Measurements from ENCODE around the gene MAP2K2. TPM values are rescaled to one million over a fixed set of nuclear protein-coding genes. Genes with fewer than 3 reads are reported as not detected.
A peak's percentile ranks its signal among the peaks of the same experiment; 100 is the strongest.

The MAP2K2 gene
- total RNA-seq, 1 donor from 2014 or later = 139 TPM

DNA sequence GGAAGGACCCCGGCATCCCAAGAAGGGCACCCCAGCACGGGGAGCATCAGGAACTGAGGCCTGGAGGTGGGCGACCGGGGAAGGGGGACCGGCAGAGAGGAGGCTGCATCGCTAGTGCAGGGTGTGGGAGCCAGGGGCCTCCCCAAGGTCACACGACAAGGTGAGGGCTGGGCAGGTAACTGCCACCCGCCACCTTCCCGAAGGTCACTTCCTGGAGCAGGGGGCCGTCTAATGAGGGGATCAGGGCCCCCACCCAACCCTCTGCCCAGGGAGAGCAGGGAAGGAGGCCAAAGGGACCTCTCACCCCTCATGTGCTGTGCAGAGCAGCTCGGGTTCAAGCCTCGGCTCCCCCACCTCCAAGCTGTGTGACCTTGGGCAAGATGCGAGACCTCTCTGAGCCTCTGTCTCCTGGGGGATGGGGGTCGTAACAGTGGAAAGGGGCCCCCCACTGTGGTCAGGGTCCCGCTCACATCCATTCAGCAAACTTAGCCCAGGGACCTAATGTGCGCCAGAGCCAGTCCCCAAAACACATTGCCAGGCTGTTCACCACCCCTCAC is 63.2 kb downstream of the MAP2K2 start:
- DNase-seq (ENCODE audit: low spot score) = no peak

DNA sequence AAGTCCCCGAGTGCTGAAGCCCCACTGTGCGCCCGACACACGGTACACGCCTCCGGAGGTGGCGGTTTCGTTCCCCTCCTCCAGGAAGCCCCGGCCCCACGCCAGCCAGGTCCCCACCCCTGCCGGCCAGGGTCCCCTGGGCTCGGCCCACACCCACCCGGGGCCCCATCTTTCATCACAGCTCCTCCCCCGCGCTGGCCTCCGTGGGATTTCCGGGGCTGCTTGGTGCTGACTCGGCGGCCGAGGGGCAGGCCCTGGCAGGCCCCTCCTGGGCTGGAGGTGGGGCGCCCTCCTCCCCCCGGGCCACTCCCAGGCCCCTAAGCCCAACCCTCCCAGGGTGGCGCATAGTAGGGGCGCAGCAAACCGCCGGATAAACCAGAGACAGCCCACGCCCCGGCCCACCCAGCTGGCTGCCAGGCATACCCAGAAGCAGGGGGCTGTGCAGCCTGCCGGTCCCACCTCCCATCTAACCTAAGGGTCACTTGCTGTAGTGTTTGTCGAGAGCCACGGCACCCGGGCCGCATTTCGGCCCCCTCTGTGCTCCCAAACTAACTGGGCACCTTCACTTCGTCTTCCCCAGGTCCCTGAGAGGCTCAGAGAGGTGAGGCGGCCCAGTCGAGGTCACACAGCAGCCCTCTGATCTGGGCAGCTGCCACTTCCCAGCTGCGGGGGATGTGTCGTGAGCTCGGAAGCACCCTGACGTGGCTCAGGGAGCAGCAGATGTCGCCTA is 63.9 kb downstream of the MAP2K2 start:
- DNase-seq (ENCODE audit: low spot score) = no peak

DNA sequence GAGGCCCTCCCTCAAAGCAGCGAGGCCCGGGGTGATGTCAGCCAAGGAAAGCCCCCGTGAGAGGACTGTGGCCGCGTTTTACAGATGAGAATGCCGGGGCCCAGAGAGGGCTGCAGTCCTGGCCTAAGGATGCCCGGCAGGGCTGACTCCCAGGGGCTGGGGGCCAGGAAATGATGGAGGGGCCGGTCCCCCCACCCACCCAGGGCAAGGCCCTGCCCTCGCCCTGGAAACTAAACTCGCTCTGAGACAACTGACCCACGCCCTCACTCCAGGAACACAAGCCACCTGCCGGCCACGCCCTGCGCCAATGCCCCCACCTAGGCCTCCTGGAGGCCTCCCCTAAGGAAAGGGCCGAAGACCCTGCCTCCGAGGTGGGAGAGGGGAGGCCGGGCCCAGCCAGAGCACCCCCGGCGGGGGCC is 64.5 kb downstream of the MAP2K2 start:
- no peak for DNase-seq (ENCODE audit: low spot score)

DNA sequence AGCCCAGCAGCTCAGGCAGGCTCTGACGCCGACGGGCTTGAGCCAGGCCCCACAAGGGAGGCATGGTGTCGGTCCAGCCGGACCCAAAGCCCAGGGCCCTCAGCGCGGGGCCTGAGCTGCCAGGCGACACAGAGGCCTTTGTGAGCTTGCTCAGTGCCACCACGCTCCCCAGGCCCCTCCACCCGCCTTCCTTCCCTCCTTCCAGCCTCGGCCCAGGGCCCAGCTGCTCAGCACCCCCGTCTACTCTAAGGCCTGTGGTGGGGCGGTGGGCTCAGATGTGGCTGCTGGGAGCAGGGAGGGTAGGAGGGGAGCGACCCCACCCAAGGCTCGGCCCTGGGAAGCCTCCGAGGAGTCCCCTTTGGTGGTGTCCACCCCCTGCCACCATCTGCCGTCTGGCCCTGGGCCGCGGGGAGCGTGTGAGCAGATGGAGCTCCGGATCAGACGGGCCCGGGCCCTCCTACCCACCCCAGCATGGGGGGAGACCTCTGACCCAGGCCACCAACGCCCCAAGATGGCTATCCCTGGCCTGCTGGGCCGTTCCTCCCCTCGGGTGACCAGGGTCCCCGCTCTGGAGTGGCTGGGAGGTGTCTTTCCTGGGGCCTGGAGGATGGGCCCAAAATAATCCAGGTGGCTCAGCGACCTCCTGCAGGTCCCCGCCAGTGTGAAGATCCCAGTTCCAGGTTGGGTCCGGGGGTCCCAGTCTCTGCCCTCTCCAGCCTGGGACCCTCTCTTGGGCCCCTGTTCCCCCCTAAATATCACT is 65.0 kb downstream of the MAP2K2 start:
- no peak for DNase-seq (ENCODE audit: low spot score)

DNA sequence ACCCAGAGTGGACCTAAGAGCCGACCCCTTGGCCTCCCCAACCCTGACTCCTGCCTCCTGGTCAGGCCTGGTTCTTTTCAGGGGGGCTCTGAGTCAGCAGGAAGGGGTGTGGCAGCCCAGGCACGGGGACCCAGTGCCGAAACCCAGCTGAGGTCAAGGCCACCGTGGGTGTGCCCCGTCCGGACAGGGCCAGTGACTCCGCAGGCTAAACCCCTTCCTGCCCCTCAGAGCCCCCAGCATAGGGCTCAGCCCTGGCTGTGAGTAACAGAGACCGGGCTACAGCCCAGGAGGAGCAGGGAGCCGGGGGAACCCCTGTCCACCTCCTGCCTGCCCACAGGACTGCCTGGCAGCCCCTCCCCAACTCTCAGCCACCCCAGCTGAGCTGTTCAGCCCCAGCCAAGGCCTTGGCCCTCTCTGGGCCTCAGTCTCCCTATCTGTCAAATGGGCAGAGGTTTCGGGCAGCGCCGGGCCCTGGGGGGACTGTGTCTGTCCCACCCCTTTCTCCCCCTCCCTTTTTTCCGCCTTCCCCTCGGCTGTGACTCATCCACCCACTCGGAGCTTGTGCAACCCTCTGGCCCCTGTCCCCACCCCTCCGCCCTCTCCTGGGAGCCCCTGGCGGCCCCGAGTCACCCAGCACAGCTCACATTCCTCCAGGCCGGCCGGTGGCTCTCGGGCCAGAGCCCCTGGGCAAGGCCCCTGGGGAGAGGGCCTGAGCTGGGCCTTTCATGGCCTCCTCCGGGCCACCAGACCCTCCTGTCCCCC is 65.8 kb downstream of the MAP2K2 start:
- DNase-seq (ENCODE audit: low spot score) = peak; percentile 74

DNA sequence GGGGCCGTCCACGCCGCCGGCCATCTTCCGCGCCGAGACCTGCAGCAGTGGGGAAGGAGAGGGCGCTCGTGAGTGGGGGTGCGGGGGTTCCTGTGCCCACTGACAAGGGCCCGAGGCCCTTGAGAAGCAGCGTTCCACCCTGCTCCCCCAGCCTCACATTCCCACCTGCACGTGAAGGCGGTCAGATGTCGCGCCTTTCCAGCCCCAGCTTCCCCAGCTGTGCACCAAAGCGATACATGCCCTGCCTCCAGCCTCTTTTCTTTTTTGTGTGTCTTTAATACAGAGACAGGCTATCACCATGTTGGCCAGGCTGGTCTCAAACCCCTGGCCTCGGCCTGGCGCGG is 68.7 kb downstream of the MAP2K2 start:
- DNase-seq (ENCODE audit: low spot score) = no peak

DNA sequence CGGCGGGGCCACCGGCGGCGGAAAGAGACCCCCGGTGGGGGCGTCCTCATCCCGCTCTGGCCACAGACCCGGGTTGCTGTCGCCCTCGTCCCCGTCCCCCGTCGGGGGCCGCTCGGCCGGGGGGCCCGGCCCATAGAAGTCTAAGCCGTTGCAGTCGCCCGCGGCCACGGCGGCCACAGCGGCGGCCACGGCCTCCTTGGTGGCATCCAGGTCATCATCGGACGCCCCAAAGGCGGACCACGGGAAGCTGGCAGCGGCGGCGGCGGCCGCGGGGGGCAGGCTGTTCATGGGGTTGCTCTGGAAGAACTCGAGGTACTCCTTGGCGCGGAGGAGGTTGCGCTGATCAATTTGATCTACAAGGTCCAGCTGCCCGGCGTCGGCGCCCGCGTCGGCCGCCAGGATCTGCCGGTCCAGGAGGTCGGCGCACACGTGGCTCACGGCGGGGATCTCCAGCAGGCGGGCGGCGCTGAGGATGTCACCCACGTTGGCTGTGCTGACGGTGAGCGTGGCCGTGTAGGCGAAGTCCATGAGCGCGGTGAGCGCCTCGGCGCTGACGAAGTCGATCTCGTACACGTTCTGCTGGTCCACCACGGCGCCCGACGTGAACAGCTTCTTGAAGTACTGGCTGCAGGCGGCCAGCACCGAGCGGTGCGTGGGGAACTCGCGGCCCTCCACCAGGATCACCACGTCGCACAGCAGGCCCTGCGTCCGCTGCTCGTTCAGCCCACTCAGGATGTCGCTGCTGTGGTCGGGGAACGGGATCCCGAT is 69.3 kb downstream of the MAP2K2 start:
- DNase-seq (ENCODE audit: low spot score) = no peak

DNA sequence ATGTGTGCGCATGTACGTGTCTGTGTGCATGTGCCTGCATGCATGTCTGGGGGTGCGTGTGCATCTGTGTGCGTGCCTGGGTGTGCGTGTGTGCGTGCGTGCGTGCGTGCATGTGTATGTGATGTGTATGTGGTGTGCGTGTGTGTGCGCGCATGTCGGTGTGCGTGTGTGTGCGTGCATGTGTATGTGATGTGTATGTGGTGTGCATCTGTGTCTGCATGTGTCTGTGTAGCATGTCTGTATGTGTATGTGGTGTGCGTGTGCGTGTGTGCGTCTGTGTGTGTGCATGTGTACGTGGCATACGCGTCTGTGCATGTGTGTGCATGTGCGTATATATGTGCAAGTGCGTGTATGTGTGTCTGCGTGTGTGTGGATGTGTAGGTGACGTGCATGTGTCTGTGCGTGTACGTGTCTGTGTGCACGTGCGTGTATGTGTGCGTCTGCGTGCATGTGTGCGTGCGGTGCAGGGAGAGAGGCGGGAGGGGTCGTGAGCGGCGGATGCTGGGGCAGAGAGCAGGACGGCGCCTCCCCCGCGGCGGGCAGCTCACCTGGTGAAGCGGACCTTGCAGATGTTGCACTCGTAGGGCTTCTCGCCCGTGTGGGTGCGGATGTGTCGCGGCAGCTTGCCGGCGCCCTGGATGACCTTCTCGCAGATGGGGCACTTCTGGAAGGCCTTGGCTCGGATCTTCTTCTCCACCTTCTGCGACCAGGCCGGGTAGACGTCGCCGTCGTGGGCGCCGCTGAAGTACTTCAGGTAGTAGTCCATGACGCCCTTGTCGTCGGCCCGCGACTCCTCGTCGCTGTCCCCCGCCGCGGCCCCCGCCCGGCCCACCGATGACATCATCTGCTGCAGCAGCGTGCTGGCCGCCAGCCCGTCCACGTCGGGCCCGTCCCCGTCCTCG is 70.2 kb downstream of the MAP2K2 start:
- no peak for DNase-seq (ENCODE audit: low spot score)

DNA sequence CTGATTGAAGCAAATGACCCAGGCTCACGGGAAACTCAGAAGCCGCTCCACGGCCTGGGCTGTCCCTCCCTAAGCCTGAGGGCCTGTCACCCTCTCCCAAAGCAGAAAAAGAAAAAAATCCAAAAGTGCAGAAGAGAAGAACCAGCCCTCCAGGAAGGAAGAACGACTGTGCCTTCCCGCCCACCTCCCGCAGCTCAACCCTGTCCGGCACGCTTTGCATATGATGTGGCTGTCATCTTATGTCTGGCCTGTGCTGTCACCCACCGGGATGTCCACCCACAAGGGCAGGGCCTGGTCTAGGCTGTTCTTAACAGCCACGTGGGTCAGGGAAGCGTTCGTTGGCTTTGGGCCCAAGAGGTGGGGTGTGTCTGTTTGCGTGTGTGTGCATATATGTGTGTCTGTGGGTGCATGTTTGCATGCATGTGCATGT is 70.9 kb downstream of the MAP2K2 start:
- no peak for DNase-seq (ENCODE audit: low spot score)

DNA sequence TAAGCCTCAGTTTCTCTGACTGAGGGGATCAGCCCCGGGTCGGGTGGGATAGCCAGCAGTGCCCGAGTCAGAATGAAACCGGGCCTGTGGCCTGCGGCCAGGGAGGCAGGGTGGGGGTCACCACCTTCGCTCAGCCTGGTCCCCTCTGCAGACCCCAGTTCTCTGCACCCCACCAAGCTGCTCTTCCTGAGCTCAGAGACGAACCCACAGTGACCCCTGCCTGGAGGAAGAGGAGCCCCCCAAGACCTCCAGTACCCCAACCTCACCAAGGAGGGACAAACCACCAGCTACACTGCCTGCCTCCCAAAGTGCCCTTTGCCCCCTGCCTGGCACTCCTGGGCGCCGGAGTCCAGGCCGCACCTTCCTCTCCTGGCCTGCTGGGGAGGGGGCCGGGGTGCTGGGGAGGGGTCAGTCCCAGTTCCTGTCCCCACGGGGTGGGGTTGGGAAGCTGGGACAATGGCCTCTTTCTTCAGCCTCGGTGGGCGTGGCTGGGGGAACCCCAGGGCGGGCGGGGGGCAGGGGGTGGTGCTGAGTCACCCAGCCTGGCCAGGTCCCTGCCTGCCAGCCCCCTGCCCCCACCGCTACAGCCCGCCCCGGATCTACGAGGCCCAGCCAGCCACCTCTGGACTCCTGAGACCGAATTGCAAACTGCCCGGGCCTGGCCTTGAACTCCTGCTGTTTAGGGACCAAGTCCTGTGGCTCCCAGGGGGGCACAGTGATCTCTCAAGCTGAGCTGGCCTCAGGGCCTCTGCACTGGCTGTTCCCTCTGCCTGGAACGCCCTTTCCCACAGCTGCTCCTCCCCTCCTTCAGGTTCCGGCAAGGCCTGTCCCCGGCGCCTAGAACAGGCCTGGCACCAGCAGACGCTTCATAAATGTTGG is 71.6 kb downstream of the MAP2K2 start:
- peak; percentile 85 for DNase-seq (ENCODE audit: low spot score)

DNA sequence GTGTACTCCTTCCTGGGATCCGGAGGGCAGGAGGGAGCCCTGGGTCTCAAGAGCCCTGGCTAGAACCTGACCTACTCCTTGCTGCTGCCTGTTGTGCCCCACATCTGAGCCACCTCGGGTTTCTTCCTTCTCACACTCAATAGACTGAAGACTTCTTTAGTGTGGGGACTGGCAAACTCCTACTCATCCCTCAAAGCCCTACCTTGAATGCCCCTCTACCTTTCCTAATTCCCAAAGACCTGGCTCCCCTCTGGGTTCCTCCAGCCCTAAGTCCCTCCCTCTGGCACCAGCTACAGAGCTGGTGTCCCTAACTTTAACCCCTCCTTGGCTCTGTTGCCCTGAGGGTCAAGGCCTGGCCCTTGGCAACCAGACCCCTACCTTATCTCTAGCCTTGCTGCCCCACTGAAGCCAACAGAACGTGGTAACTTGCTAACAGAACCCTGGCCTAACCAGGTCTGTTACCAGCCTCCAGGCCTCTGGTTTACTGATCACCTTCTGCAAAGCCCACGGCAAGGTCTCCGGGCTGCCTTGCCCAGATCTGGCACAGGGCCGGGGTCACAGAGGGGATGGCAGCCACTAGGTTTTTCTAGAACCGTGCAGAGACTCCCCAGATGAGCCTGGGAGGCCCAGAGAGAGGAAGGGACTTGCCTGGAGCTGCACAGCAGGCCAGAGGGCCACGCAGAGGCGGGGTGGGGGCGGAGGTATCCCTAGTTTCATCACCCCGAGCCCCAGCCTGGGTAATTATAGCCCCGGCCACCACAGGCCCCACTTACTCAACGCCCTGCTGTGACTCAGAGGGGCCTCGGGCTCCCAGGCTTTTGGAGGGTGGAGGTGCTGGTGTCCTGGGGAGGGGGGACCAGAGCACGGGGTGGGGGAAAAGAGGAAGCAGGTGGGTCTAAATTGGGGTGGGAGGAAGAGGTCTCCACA is 72.5 kb downstream of the MAP2K2 start:
- DNase-seq (ENCODE audit: low spot score) = no peak

DNA sequence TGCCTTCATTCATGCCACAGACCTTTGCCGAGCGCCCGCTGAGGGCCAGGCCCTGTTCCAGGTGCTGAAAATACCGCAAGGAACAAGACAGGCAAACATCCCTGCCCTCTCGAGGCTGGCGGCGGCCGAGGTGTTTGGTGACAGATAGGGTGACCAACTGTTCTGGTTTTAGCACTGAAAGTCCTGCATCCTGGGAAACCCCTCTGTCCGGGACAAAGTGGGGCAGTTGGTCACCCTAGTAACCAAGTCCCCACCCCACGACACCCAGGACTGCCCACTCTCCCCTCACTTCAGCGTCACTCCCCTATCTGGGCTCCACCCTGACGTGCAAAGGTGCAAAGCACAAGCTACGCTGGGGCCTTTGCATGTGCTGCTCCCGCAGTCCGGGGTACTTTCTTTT is 74.5 kb downstream of the MAP2K2 start:
- DNase-seq (ENCODE audit: low spot score) = no peak

DNA sequence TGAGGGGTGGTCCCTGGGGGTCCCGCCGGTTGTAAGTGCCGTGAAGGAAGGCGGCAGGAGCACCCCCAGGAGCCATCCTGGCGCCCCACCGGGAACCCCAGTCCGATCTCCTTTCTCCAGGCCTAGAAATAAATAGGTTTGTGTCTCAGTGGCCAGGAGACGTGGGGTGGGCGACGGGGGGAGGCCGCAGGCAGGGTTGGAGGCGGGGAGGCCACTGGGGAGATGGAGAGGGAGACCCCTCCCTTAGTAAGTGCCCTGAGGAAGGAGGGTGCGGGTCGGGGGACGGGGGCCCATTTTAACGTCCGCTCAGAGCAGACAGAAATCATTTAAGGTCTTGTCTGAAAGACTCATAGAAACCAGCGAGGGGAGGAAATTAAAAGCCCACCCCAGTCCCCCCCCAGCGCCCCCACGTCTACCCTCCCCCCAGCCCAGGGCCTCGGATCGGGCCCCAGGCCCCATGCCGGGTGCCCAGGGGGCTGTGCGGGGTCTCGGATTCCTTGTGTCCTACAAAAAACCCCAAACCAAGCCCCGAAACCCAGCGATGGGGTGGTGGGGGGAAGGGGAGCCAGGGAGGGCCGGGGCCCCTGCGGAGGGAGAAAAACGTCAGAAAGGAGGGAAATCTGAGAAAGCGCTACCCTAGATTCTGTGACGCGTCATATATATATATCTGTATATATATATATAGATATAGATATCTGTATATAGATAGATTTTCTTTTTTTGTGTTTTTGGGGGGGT is 76.8 kb downstream of the MAP2K2 start:
- DNase-seq (ENCODE audit: low spot score) = no peak

DNA sequence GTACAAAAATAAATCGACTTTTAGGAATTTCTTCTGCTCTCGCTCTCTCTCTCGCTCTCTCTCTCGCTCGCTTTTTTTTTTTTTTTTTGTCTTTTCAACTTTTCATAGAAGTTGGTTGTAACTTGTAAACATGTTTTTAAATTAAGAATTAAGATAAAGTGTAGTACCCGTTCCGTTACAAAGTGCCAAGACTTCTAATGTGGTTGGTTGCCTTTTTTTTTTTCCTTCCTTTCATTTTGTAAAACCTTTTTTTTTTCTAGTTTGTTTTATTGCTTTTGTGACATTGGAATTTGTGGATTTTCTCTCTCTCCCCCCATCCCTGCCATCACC is 77.6 kb downstream of the MAP2K2 start:
- DNase-seq (ENCODE audit: low spot score) = no peak

DNA sequence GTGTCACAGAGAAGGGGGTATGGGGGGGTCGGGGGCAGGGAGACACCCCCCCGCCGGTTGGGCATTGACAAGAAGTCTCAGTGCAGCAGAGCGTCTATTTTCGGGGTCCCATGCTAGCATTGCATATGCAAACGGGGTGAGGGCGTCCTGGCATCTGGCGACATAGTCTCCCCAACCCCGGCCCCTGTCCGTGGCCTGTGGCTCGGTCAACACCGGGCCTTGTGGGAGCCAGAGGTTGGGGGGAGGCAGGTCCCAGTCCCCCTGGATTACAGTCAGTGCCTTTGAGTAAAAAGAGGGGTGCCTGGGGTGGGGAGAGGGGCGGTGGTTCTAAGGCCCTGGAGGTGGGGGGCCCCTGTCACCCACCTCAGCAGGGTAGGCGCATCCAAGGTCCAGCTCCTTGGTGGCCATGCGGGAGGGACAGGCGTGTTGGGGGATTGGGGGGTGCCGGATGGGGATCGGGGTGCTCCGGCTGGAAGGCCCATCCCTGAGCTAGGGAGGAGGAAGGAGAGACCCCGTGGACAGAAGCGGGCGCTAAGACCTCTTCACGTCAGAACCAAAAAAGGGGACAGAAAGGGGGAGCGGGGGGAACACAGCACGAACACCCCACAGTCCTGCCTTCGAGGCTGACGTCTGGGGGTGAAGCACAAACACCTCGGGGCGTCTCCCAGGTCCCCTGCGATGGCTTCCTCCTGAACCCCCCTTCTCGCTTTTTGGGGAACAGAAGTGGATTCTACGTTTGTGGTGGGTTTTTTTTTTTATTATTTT is 78.1 kb downstream of the MAP2K2 start:
- no peak for DNase-seq (ENCODE audit: low spot score)

DNA sequence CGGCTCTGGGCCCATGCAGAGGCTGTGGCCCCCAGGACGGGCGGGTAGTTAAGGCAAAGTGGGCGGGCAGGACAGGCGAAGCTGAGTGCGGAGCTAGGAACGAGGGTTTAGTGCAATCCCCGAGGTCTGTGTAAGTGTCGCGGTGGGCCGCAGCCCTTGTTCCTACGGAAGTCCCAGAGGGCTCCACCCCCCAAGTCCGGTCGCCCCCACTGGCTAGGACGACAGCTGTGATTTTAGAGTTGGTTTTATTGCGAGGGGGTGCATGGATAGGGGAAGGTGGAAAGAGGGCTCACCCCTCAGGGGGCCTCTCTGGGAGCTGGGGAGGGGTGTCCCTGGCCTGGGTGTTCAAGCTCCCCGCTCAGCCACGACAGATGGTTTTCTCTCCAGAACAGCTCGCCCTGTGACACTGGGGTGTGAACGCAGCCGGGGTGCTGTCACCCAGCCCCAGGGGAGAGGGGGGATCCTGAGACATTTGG is 78.9 kb downstream of the MAP2K2 start:
- DNase-seq (ENCODE audit: low spot score) = no peak

Measured in mucosa of gallbladder (tissue), 1 donor.